Measurements from ENCODE around the gene CDC42EP2.
A peak's percentile ranks its signal among the peaks of the same experiment; 100 is the strongest.

Gene CDC42EP2

DNA sequence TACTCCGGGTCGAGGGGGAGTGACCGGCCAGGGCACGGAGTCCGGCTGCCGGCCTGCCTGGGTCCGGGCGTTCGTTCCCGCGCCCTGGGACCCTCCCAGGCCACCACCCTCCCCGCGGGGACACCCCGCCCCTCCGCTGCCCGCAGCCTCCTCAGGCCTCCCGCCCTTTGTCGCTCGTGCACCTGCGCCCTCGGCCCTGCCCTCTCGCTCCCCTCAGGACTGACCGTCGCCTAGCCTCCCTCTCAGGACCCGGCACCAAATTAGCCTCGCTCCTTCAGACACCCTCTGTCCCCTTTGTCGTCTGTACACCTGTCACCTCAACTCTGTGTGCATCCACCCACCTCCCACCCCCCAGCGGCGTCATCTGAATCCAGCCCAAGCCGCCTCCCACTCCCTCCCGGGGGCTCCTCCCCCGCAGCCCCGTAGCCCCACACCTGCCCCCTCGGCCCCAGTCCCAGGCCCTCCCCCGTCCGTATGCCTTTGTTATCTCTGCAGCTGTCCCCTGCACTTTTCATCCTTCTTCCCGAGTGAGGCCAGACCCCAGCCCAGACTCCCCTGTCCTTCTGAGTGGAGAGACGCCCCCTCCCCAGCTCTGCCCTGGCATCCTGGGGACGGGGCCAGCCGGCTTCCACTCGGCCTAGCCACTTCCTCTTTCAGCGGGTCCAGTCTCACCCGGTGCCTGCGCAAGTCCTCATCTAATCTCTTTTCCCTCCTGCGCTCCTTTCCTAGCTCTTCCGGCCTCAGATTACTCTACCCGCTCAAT lies 40.5 kb downstream of the CDC42EP2 start:
- Mint-ChIP-seq H3K4me1 (peaks cover 29% of the 10 kb centered on the region), H3K27me3 (no peaks in the 10 kb centered on the region), H3K9me3 (no peaks in the 10 kb centered on the region), H3K4me3 (peak overlapping the region; percentile 94), H3K36me3 (peaks cover 15% of the 10 kb centered on the region), H3K27ac (peak overlapping the region; percentile 87)
- peak; percentile 50 for ATAC-seq

DNA sequence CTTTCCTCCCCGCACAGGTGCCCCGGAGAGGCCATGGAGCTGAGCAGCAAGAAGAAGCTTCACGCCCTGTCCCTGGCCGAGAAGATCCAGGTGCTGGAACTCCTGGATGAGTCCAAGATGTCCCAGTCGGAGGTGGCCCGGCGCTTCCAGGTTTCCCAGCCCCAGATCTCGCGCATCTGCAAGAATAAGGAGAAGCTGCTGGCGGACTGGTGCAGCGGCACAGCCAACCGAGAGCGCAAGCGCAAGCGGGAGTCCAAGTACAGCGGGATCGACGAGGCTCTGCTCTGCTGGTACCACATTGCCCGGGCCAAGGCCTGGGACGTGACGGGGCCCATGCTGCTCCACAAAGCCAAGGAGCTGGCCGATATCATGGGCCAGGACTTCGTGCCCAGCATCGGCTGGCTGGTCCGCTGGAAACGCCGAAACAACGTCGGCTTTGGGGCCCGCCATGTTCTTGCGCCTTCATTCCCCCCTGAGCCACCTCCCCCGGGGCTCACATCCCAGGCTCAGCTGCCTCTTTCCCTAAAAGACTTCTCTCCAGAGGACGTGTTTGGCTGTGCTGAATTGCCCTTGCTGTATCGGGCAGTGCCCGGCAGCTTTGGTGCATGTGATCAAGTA lies 41.2 kb downstream of the CDC42EP2 start:
- H3K36me3 Mint-ChIP-seq, result peaks cover 15% of the 10 kb centered on the region
- ATAC-seq, result no peak
- H3K4me1 Mint-ChIP-seq, result peaks cover 29% of the 10 kb centered on the region
- no peaks in the 10 kb centered on the region for H3K9me3 Mint-ChIP-seq
- peak overlapping the region; percentile 94 for H3K4me3 Mint-ChIP-seq
- peak overlapping the region; percentile 87 for H3K27ac Mint-ChIP-seq
- H3K27me3 Mint-ChIP-seq, result no peaks in the 10 kb centered on the region

DNA sequence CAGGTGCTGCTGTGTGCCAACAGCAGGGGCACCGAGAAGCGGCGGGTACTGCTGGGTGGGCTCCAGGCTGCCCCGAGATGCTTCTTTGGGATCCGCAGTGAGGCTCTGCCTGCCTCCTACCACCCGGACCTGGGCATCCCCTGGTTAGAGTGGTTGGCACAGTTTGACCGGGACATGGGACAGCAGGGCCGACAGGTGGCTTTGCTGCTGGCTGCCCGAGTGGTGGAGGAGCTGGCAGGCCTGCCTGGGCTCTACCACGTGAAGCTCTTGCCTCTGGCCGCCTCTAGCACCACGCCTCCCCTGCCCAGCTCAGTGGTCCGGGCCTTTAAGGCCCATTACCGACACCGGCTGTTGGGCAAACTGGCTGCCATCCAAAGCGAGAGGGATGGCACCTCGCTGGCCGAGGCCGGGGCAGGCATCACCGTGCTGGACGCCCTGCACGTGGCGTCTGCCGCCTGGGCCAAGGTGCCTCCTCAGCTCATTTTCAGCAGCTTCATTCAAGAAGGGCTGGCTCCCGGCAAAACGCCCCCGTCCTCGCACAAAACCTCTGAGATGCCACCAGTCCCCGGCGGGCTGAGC lies 41.8 kb downstream of the CDC42EP2 start:
- no peaks in the 10 kb centered on the region for H3K27me3 Mint-ChIP-seq

DNA sequence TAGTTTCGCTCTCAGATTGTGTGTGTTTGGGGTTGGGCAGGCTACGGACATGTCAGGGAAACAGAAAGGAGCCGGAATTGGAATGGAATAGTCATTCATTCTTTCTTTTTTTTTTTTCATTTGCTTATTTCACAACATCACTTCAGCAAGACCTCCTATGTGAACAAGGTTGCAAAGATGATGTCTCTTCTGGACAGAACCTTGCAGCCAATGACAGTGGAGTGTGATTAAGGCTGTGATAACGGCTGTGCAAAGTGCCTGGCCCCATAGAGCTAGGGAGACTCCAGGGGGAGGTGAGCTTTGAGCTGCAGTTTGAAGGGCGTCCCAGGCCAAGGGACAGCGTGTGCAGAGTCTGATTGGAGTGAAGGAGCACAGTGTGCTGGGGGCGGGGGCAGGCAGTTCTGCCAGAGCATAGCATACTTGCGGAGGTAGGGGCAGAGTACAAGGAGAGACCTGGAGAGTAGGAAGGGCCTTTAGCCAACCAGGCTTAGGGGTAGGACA lies 43.2 kb downstream of the CDC42EP2 start:
- no peaks in the 10 kb centered on the region for H3K9me3 Mint-ChIP-seq
- H3K36me3 Mint-ChIP-seq, result no peaks in the 10 kb centered on the region
- no peak overlapping the region for H3K4me3 Mint-ChIP-seq
- H3K4me1 Mint-ChIP-seq, result peaks cover 36% of the 10 kb centered on the region
- no peak for ATAC-seq
- no peak overlapping the region for H3K27ac Mint-ChIP-seq
- no peaks in the 10 kb centered on the region for H3K27me3 Mint-ChIP-seq

More for the DNA sequence above, 41.8 kb downstream of the CDC42EP2 start:
- peaks cover 14% of the 10 kb centered on the region for H3K36me3 Mint-ChIP-seq
- peak overlapping the region; percentile 87 for H3K27ac Mint-ChIP-seq
- H3K4me1 Mint-ChIP-seq, result peaks cover 29% of the 10 kb centered on the region
- H3K4me3 Mint-ChIP-seq, result no peak overlapping the region
- ATAC-seq, result no peak
- H3K9me3 Mint-ChIP-seq, result no peaks in the 10 kb centered on the region

DNA sequence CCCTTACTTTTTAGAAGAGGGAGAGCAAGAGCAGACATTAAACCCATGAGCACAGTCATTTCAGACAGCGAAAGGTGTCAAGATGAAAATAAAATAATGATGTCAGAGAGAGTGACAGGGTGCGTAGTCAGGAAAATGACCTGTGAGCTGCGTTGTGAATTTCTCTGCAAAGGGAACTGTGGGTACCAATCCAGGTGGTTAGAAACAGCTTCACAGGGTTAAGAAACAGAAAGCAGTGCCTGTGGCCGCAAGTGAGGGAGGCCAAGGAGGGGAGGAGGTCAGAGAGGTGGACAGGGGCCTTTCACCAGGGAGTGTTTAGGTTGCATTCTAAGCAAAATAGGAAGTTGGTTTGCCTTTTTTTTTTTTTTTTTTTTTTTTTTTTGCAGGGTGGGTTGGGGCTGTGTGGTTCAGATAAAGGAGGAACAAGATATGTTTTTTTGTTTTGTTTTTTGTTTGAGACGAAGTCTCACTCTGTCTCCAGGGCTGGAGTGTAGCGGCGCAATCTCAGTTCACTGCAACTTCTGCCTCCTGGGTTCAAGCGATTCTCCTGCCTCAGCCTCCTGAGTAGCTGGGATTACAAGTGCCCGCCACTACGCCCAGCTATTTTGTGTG lies 47.8 kb downstream of the CDC42EP2 start:
- Mint-ChIP-seq H3K36me3 (no peaks in the 10 kb centered on the region), H3K4me1 (peaks cover 19% of the 10 kb centered on the region), H3K9me3 (no peaks in the 10 kb centered on the region), H3K4me3 (peak overlapping the region; percentile 69), H3K27me3 (no peaks in the 10 kb centered on the region), H3K27ac (peak overlapping the region; percentile 85)
- ATAC-seq, result peak; percentile 88

DNA sequence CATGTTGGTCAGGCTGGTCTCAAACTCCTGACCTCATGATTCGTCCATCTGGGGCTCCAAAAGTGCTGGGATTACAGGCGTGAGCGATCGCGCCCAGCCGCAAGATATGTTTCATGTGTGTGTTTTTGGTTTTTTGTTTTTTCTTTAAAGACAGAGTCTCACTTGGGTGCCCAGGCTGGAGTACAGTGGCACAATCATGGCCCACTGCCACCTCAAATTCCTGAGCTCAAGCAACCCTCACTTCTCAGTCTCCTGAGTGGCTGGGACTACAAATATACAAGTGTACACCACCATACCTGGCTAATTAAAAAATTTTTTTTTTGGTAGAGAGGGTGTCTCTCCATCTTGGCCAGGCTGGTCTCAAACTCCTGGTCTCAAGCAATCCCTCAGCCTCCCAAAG lies 48.3 kb downstream of the CDC42EP2 start:
- no peaks in the 10 kb centered on the region for H3K36me3 Mint-ChIP-seq
- H3K9me3 Mint-ChIP-seq, result no peaks in the 10 kb centered on the region
- H3K27ac Mint-ChIP-seq, result peak overlapping the region; percentile 85
- ATAC-seq, result no peak
- H3K4me1 Mint-ChIP-seq, result peaks cover 16% of the 10 kb centered on the region
- no peaks in the 10 kb centered on the region for H3K27me3 Mint-ChIP-seq
- H3K4me3 Mint-ChIP-seq, result no peak overlapping the region

DNA sequence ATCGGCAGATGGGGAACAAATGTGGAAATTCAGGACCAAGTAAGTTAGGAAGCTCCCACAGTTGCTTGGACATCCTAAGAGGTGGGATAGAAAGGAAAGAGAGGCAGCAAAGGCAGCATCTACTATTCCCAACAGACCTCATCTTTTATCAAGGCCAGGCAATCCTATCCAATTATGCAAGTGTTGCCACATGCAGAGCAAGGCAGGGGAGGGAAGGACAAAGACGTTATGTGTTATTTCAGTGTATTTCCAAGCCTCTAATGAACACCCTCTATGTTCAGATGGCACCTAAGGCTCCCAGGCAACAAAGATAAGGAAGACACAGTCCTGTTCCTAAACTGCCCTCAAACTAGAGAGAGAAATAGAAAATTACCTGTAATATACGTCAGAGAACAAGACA lies 49.1 kb downstream of the CDC42EP2 start:
- peaks cover 13% of the 10 kb centered on the region for H3K4me1 Mint-ChIP-seq
- ATAC-seq, result no peak
- peak overlapping the region; percentile 85 for H3K27ac Mint-ChIP-seq
- no peaks in the 10 kb centered on the region for H3K27me3 Mint-ChIP-seq
- H3K9me3 Mint-ChIP-seq, result no peaks in the 10 kb centered on the region
- no peak overlapping the region for H3K4me3 Mint-ChIP-seq
- no peaks in the 10 kb centered on the region for H3K36me3 Mint-ChIP-seq

DNA sequence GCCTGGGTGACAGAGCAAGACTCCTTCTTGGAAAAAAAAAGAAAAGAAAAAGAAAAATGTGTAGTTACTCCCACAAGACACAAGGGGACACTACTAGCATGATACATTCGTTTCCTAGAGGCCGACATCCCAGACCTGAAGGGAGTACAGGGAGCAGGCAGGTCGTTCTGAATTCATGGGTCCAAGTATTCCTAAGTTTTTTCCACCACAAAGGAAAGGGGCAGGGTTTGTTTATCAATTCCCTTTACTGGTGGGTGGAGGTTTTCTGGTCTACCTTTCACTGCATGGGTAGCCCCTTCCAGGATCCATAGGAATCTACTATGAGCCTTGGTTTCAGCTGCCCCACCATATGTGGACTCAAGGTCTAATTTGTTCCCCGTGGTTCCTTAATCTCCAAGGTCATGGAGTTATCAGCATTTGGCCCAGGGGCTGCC lies 51.7 kb downstream of the CDC42EP2 start:
- Mint-ChIP-seq H3K27ac (no peak overlapping the region), H3K27me3 (no peaks in the 10 kb centered on the region), H3K4me3 (no peak overlapping the region), H3K9me3 (no peaks in the 10 kb centered on the region), H3K4me1 (peaks cover 19% of the 10 kb centered on the region), H3K36me3 (no peaks in the 10 kb centered on the region)
- peak; percentile 54 for ATAC-seq

DNA sequence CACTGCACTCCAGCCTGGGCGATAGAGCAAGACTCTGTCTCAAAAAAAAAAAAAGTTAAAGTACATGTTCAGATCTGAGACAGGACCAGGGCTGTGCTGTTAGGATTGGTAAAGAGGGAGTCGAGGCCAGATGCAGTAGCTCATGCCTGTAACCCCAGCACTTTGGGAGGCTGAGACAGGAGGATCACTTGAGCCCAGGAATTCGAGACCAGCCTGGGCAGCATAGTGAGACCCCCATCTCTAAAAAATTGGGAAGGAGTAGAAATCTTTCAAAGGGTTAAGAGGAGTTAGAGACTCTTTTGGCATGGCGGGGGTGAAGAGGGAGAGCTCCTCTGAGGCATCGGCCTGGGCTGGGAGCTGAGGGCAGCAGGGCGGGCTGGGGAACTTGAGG lies 56.0 kb downstream of the CDC42EP2 start:
- Mint-ChIP-seq H3K27me3 (no peaks in the 10 kb centered on the region), H3K36me3 (no peaks in the 10 kb centered on the region), H3K4me1 (peaks cover 6% of the 10 kb centered on the region), H3K9me3 (no peaks in the 10 kb centered on the region), H3K4me3 (peak overlapping the region; percentile 31), H3K27ac (peak overlapping the region; percentile 55)
- no peak for ATAC-seq
